Transverse colon (tissue), 4 donors: ENCODE measurements around the gene LARP4B. TPM values are rescaled to one million over a fixed set of nuclear protein-coding genes. Genes with fewer than 3 reads are reported as not detected.

Experiments
- DNase-seq: peaks from one replicate; pipeline ENCODE4 v3.0.0-alpha.2; 2019
- H3K27ac ChIP-seq, 4 donors: fragments of 200-600 bp; sonication (generic); 2 replicates each; pipeline ENCODE4 v1.5.1; 2016 to 2018; ENCODE audit warnings: inconsistent platforms in 4 of 4
- H3K27me3 ChIP-seq: fragments of 200-600 bp; sonication (generic); 2 replicates; pipeline ENCODE4 v1.5.1; 2017; ENCODE audit warnings: inconsistent platforms
- H3K36me3 ChIP-seq, 4 donors: fragments of 200-600 bp; sonication (generic); 2 replicates each; pipeline ENCODE4 v1.5.1; 2017 to 2019; ENCODE audit warnings: inconsistent platforms in 4 of 4
- H3K4me1 ChIP-seq, 4 donors: fragments of 200-600 bp; sonication (generic); 2 replicates each; pipeline ENCODE4 v1.5.1; 2017 to 2020; ENCODE audit warnings: inconsistent platforms in 4 of 4
- H3K4me3 ChIP-seq, 4 donors: fragments of 200-600 bp; sonication (generic); 1 replicate in 1 of 4; 2 replicates in 3 of 4; pipeline versions ENCODE4 v1.5.1 to v1.6.1; 2017 to 2019; ENCODE audit warnings: inconsistent platforms in 4 of 4
- H3K9me3 ChIP-seq, 2 donors: fragments of 200-600 bp; sonication (generic); 2 replicates each; pipeline ENCODE4 v1.5.1; 2017 to 2019; ENCODE audit warnings: inconsistent platforms in 2 of 2
- CTCF ChIP-seq, 5 experiments: fragments of 200-600 bp in 3 of 5; fragments of 450-650 bp in 2 of 5; sonication (generic) in 3 of 5; IDR thresholded peaks; 1 replicate in 2 of 5; 2 replicates in 3 of 5; pipeline ENCODE4 v1.5.1; 2016 to 2017; ENCODE audit warnings: antibody characterized with exemption in 5 of 5, inconsistent platforms in 3 of 5, mild to moderate bottlenecking in 2 of 5, moderate library complexity in 1 of 5
- EP300 ChIP-seq: sonication (generic); formaldehyde crosslinking; IDR thresholded peaks from one replicate; pipeline ENCODE4 v1.6.1; 2017; ENCODE audit warnings: antibody characterized with exemption, low read depth
- POLR2A ChIP-seq: fragments of 450-650 bp; IDR thresholded peaks from one replicate; pipeline ENCODE4 v1.6.1; 2016; ENCODE audit warnings: antibody characterized with exemption, mild to moderate bottlenecking, moderate library complexity
- POLR2AphosphoS5 ChIP-seq, 3 donors: sonication (generic); formaldehyde crosslinking; IDR thresholded peaks; one replicate each; pipeline ENCODE4 v1.6.1; 2016; ENCODE audit warnings: antibody characterized with exemption in 3 of 3
- WGBS, 2 donors: methylation state at CpG; one replicate each; pipeline ENCODE4 v1.1.5; 2018; ENCODE audit warnings: low coverage in 1 of 2; 5-methylcytosine and 5-hydroxymethylcytosine counted together
- in situ Hi-C, 4 donors: fragments of 200-750 bp; cut with MboI; loops; one replicate each; pipeline versions ENCODE4 v1.15.0 to v1.15.1; 2017; ENCODE audit warnings: low sequenced_read_pairs in 3 of 4, low pct_ligation_motif_present in 1 of 4, low pct_unique_long_range_greater_than_20kb in 1 of 4
- intact Hi-C: fragments of 100-400 bp; cut with DNase I; formaldehyde crosslinking; loops from one replicate; pipeline ENCODE4 v1.15.1; 2023; ENCODE audit warnings: low total_unique reads
- total RNA-seq, 4 donors: library from RNA; depleted of rRNA; stranded (reverse); fragments of >200 nt; gene quantifications; one replicate each; pipeline ENCODE4 v1.1.0, GENCODE V29; 2016

Gene LARP4B
- total RNA-seq, 4 donors from 2014 or later = 89.2 to 148 (median 96.4) TPM

- no peaks in the 10 kb centered on the region for H3K27me3 ChIP-seq
- no peaks in the 10 kb centered on the region for H3K36me3 ChIP-seq
- peaks cover 0 to 4% of the 10 kb centered on the region in 2 donors for H3K9me3 ChIP-seq
- intact Hi-C loops (no loop called here), in situ Hi-C loops (no loop called here)
- TF ChIP-seq POLR2A = no peak
- TF ChIP-seq POLR2AphosphoS5 (IDR thresholded peaks at IDR 0.05) = no peak
- no peak for TF ChIP-seq CTCF (IDR thresholded peaks at IDR 0.05)
- TF ChIP-seq EP300 = no peak
- H3K4me3 ChIP-seq = no peak overlapping the region
- no peak for DNase-seq
- H3K27ac ChIP-seq = no peak overlapping the region
- no peaks in the 10 kb centered on the region for H3K4me1 ChIP-seq
- WGBS, 2 donors = 60 to 86% methylated on average over 1 of the region's 1 CpG
Measured at GRCh38 chr10:767211-767610, 164.3 kb downstream of the LARP4B start.

- Histone ChIP-seq H3K36me3 (no peaks in the 10 kb centered on the region), H3K4me1 (no peaks in the 10 kb centered on the region), H3K27me3 (no peaks in the 10 kb centered on the region), H3K4me3 (no peak overlapping the region), H3K9me3 (peaks cover 14 to 18% of the 10 kb centered on the region in 2 donors), H3K27ac (no peak overlapping the region)
- DNase-seq = no peak
- intact Hi-C loops (no loop called here), in situ Hi-C loops (no loop called here)
- TF ChIP-seq POLR2AphosphoS5 (IDR thresholded peaks at IDR 0.05) = no peak
- no peak for TF ChIP-seq CTCF (IDR thresholded peaks at IDR 0.05)
- TF ChIP-seq EP300 = no peak
- no peak for TF ChIP-seq POLR2A
Measured at GRCh38 chr10:761376-761775, 170.1 kb downstream of the LARP4B start.

GRCh38 chr10:760622-761021, 170.9 kb downstream of the LARP4B start:
- intact Hi-C loops = no loop called here

GRCh38 chr10:759898-760477, 171.5 kb downstream of the LARP4B start:
- in situ Hi-C loops (no loop called here), intact Hi-C loops (no loop called here)
- no peak for TF ChIP-seq POLR2AphosphoS5 (IDR thresholded peaks at IDR 0.05)
- TF ChIP-seq EP300 = no peak
- TF ChIP-seq CTCF (IDR thresholded peaks at IDR 0.05) = no peak
- no peak for TF ChIP-seq POLR2A
- no peak for DNase-seq
- H3K9me3 ChIP-seq = peaks cover 17 to 18% of the 10 kb centered on the region in 2 donors
- no peak overlapping the region for H3K27ac ChIP-seq
- no peak overlapping the region for H3K4me3 ChIP-seq
- 72 to 80% methylated on average over 2 to 4 of the region's 5 CpGs for WGBS, 2 donors
- no peaks in the 10 kb centered on the region for H3K4me1 ChIP-seq
- no peaks in the 10 kb centered on the region for H3K27me3 ChIP-seq
- no peaks in the 10 kb centered on the region for H3K36me3 ChIP-seq

More at GRCh38 chr10:760622-761021, 170.9 kb downstream of the LARP4B start:
- Histone ChIP-seq H3K27me3 (no peaks in the 10 kb centered on the region), H3K4me3 (no peak overlapping the region), H3K27ac (no peak overlapping the region), H3K9me3 (peaks cover 14 to 18% of the 10 kb centered on the region in 2 donors), H3K4me1 (no peaks in the 10 kb centered on the region), H3K36me3 (no peaks in the 10 kb centered on the region)
- TF ChIP-seq POLR2A = no peak
- WGBS, 2 donors = 90 to 91% methylated on average over 2 of the region's 2 CpGs
- DNase-seq = no peak
- in situ Hi-C loops = no loop called here

Other genes starting within 250 kb of the LARP4B start
- gene DIP2C, start 242.0 kb downstream of the LARP4B start, total RNA-seq = 10 to 100 TPM; 13.4 to 32.0 (median 18.4) TPM
- gene GTPBP4, start 56.7 kb upstream of the LARP4B start, total RNA-seq = 10 to 100 TPM in 3 of 4 donors, 1 to 10 TPM in 1; 9.4 to 25.4 (median 17.1) TPM
- not detected for gene IDI2, start 94.2 kb upstream of the LARP4B start, total RNA-seq
- gene IDI1, start 117.4 kb upstream of the LARP4B start, total RNA-seq = 10 to 100 TPM; 31.1 to 81.5 (median 57.1) TPM
- 10 to 100 TPM; 14.5 to 22.1 (median 19.7) TPM for gene WDR37, start 124.7 kb upstream of the LARP4B start, total RNA-seq